NCI-H2107 treated with DMSO at 0.1 percent for 48 hours (cell line): ENCODE results near the gene MALL.
"Not testable (repeated sequence)": the region's sequence is repeated elsewhere in the genome, so short reads cannot be mapped to it uniquely, and the experiment has no call there.

Experiments used
- DNase-seq: peaks from one replicate; lab custom pipeline; 2025; ENCODE audit not compliant: unreplicated experiment; lab: John Stamatoyannopoulos, UW

Gene MALL

GRCh38 chr2:110115291-110116032, at the start of gene MALL:
Gene MALL (minus strand): TSS chr2:110115822. CDS start chr2:110115792, 30 bp downstream.
- DNase-seq = no peak

- DNase-seq = peak; percentile 42
These were observed 41.7 kb upstream of the MALL start for GRCh38 chr2:110157153-110157793.

DNA sequence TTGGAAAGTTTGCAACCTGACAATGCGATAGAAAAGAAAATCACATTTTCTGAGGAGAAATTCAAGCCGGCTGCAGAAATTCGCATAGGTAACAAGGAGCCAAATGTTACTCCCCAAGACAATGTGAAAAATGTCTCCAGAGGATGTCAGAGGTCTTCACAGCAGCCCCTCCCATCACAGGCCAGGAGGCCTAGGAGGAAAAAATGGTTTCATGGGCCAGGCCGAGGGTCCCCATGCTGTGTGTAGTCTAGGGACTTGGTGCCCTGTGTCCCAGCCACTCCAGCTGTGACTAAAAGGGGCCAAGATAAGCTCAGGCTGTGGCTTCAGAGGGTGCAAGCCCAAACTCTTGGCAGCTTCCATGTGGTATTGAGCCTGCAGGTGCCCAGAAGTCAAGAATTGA, 39.2 kb upstream of the MALL start:
- not testable (repeated sequence) for DNase-seq

DNA sequence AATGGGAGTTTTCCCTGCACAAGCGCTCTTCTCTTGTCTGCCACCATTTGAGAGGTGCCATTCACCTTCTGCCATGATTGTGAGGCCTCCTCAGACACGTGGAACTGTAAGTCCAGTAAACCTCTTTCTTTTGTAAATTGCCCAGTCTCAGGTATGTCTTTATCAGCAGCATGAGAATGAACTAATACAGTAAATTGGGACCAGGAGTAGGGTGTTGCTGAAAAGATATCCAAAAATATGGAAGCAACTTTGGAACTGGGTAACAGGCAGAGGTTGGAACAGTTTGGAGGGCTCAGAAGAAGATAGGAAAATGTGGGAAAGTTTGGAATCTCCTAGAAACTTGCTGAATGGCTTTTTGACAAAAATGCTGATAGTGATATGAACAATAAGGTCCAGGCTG, 38.6 kb upstream of the MALL start:
- DNase-seq = not testable (repeated sequence)

DNA sequence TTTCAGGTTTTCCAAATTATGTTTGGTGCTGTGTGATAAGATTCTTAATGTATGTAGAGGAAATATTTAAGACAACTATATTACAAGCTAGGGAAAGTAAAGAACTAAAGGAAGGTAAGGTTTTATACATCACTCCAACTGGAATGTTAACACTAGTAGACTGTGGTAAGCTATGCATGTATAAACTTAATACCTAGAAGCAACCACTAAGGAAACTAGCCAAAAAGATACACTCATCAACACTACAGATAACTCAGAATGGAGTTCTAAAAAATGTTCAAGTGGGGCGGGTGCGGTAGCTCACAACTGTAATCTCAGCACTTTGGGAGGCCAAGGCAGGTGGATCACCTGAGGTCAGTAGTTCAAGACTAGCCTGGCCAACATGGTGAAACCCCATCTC, 37.8 kb upstream of the MALL start:
- no peak for DNase-seq

- DNase-seq = no peak
These were observed 37.3 kb upstream of the MALL start for GRCh38 chr2:110152943-110153342.

- DNase-seq = no peak
These were observed 34.0 kb upstream of the MALL start for GRCh38 chr2:110149330-110150220.

DNA sequence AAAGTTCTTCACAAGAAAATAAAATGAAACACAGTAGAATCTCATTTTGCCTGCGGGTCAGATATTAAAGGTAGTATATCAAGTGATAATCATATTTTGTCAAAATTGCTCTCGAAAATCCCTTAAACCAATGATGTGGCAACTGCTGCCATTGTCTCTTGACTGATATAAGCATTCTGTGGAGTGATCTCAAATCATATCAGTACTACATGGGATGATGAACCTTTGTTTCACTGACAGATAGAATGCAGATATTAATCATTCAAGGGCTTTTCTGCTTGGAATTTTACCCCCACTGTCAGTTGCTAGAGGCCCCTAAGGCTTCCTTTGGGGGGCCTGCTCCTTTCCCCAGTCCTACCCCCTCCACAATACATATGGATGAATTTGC, 31.3 kb upstream of the MALL start:
- no peak for DNase-seq

GRCh38 chr2:110146183-110146944, 30.7 kb upstream of the MALL start:
- DNase-seq = no peak

DNA sequence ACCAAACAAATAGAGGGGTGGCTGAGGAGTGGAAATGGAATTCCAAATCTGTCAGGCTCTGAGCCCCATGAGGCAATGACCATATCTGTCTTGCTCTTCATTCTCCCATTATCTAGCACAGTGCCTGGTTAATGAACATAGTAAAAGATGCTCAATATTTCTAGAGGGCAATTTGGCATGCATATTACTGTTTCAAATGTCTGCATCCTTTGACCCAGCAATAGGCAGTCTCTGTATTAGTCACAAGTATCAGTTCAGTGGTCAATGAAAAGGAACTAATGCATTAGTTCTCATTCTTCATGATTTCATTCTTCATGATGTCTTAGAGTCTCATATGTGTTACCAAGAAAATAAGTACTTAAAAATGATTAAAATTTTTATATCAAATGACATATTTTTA, 28.4 kb upstream of the MALL start:
- DNase-seq = no peak

GRCh38 chr2:110140401-110140800, 24.8 kb upstream of the MALL start:
- DNase-seq = no peak

DNA sequence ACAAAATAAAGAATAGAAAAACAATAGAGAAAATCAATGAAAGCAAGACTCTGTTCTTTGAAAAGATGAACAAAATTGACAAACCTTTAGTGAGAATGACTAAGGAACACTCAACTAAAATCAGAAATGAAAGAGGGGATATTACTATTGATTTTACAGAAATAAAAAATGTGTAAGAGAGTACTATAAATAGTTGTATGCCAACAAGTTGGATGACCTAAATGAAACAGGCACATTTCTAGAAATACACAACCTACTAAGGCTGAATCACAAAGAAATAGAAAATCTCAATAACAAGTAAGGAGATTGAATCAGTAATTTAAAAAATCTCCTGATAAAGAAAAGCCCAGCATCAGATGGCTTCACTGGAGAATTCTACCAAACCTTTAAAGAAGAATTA, 18.4 kb upstream of the MALL start:
- no peak for DNase-seq

DNA sequence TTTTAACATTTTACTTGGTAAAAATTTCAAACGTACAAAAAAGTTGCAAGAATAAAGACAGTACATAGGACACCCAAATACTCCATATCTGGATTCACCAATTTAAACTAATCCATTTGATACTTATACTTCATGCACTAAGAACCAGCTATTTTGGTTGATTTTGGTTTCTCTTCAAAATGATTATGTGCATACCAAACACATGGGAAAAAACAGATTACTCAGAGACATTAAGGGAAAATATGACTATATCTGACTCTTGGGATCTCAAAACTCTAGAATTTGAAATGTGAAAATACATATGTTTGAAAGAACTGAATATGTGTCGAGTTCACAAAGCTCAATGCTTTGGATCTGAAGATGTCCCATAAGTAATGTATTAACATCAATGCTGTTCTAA, 15.5 kb upstream of the MALL start:
- DNase-seq = no peak

DNA sequence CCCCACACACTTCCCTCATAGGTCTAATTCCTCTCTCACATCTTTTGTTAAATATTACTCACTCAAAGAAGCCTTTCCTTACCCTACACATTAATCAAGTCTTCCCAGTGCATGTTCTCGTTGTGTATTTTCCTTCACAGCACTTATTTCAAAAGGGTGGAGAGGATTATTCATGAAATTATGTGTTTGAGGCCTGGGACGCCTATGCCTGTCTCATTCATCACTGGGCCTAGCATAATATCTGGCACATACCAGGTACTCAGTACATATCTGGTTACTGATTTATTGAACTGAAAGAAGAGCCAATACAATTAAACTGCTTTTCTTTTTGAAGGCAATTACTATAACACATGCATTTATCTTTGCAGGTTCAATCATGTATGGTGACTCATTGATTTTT, 15.1 kb upstream of the MALL start:
- DNase-seq = no peak

GRCh38 chr2:110126906-110127305, 11.3 kb upstream of the MALL start:
- no peak for DNase-seq

GRCh38 chr2:110126086-110126773, 10.6 kb upstream of the MALL start:
- peak; percentile 33 for DNase-seq

- no peak for DNase-seq
These were observed 9.5 kb upstream of the MALL start for GRCh38 chr2:110124939-110125691.

DNA sequence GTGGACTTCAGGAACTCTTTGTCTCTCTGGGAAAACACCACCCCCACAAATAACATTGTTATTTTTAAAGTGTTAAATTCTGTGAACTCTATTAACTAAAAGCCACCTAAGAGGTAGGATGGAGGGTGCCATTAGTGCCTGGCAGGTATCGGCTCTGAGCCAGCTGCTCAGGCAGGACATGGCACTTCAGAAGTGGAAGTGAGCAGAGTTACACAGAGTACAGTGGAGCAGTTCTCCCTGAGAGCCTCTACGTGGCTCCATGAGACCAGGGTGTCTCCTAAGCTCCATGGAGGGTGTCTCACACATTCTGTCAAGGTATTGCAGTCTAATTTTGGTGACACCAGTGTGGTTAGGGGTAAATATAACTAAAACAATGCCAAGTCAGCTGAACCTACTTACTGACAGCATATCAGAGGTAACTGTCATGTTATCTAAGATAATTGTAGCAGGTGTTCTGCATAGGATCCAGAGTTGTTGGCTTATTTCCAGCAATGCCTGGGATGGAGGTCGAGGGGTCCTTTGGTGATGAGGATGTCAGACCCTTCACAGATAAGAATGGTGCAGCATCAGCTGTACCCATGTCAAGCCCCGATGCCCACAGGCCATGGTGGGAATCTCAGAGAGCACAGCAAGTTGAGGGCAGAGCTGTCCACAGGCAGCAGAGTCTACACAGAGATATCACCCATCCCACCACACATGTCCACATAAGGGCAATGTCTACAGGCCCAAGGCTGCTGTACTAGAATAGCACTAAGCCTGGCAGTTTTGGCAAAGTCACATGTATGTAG, 8.6 kb upstream of the MALL start:
- DNase-seq = peak; percentile 18

DNA sequence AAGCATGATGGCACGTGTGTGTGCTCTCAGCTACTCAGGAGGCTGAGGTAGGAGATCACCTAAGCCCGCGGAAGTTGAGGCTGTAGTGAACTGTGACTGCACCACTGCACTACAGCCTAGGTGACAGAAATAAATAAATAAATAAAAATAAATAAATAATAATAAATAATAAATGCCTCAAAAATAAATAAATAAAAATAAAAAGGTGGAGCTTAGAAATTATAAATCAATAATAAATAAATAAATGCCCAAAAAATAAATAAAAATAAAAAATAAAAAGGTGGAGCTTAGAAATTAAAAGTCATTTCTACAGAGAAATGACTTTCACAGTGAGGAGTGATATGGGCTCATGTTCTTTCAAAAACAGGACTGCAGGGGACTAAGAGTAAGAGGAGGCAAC, 6.0 kb upstream of the MALL start:
- no peak for DNase-seq
